Astrocyte (in vitro differentiated cells and primary cell): ENCODE results near the gene IFT43. TPM values are rescaled to one million over a fixed set of nuclear protein-coding genes. Genes with fewer than 3 reads are reported as not detected.

Source experiments
- DNase-seq: peaks from one replicate; pipeline ENCODE4 v3.0.0-alpha.2; 2010; ENCODE audit warnings: low read depth
- FAIRE-seq: peaks from 2 replicates; lab custom pipeline; 2011; peaks lifted over from hg19 to GRCh38; lab: Jason Lieb, UNC
- H2AFZ ChIP-seq: 2 replicates; pipeline ENCODE4 v1.6.0; 2012; ENCODE audit warnings: low read depth, low read length, inconsistent platforms
- H3K27ac ChIP-seq: 2 replicates; pipeline ENCODE4 v1.5.1; 2011; ENCODE audit warnings: low read depth, low read length, inconsistent platforms
- H3K27me3 ChIP-seq: 2 replicates; pipeline ENCODE4 v1.6.0; 2011; ENCODE audit warnings: low read length, inconsistent platforms; ENCODE audit not compliant: insufficient read depth
- H3K36me3 ChIP-seq: 2 replicates; pipeline ENCODE4 v1.5.1; 2011; ENCODE audit warnings: low read length, inconsistent platforms; ENCODE audit not compliant: insufficient read depth
- H3K4me1 ChIP-seq: 2 replicates; pipeline ENCODE4 v1.5.1; 2011; ENCODE audit warnings: low read length, inconsistent platforms; ENCODE audit not compliant: insufficient read depth
- H3K4me2 ChIP-seq: 2 replicates; pipeline ENCODE4 v1.6.0; 2012; ENCODE audit warnings: low read length, inconsistent platforms
- H3K4me3 ChIP-seq: 2 replicates; pipeline ENCODE4 v1.5.1; 2011; ENCODE audit warnings: low read depth, mild to moderate bottlenecking, low read length, inconsistent platforms; ENCODE audit not compliant: insufficient read depth
- H3K79me2 ChIP-seq: 2 replicates; pipeline ENCODE4 v1.6.0; 2012; ENCODE audit warnings: mild to moderate bottlenecking, low read length, inconsistent platforms; ENCODE audit not compliant: insufficient read depth
- H3K9ac ChIP-seq: 2 replicates; pipeline ENCODE4 v1.6.0; 2012; ENCODE audit warnings: mild to moderate bottlenecking, low read length, inconsistent platforms
- H3K9me3 ChIP-seq: 2 replicates; pipeline ENCODE4 v1.5.1; 2012; ENCODE audit warnings: low read depth, mild to moderate bottlenecking, low read length, inconsistent platforms; ENCODE audit not compliant: insufficient read depth
- H4K20me1 ChIP-seq: 2 replicates; pipeline ENCODE4 v1.6.0; 2012; ENCODE audit warnings: low read length, inconsistent platforms; ENCODE audit not compliant: insufficient read depth
- H3K27ac Mint-ChIP-seq: one replicate; pipeline ENCODE4 v1.8.0; 2021; ENCODE audit warnings: mild to moderate bottlenecking, mixed read lengths; ENCODE audit not compliant: unreplicated experiment
- H3K27me3 Mint-ChIP-seq: one replicate; pipeline ENCODE4 v1.8.0; 2021; ENCODE audit warnings: low read depth, mixed read lengths; ENCODE audit not compliant: unreplicated experiment
- H3K36me3 Mint-ChIP-seq: one replicate; pipeline ENCODE4 v1.8.0; 2021; ENCODE audit warnings: low read depth, mixed read lengths; ENCODE audit not compliant: unreplicated experiment
- H3K4me1 Mint-ChIP-seq: one replicate; pipeline ENCODE4 v1.8.0; 2021; ENCODE audit warnings: low read depth, mixed read lengths; ENCODE audit not compliant: unreplicated experiment
- H3K4me3 Mint-ChIP-seq: one replicate; pipeline ENCODE4 v1.8.0; 2021; ENCODE audit warnings: mild to moderate bottlenecking, moderate library complexity, mixed read lengths; ENCODE audit not compliant: unreplicated experiment
- H3K9me3 Mint-ChIP-seq: one replicate; pipeline ENCODE4 v1.8.0; 2021; ENCODE audit warnings: mild to moderate bottlenecking, mixed read lengths; ENCODE audit not compliant: unreplicated experiment
- EZH2 ChIP-seq: IDR thresholded peaks from 2 replicates; pipeline ENCODE4 v1.6.1; 2012; ENCODE audit warnings: mild to moderate bottlenecking, low read length, inconsistent platforms; ENCODE audit not compliant: insufficient read depth
- total RNA-seq: library from RNA; stranded (reverse); gene quantifications from 2 replicates; pipeline ENCODE4 v1.2.1, GENCODE V29; 2021
- TF ChIP-seq, protein P1 (sequence below): IDR thresholded peaks from 2 replicates; pipeline ENCODE4 v1.5.1; 2011; ENCODE audit warnings: low read depth, mild to moderate bottlenecking, inconsistent platforms, low read length, moderate library complexity; ENCODE audit not compliant: insufficient read depth

IFT43 gene
- total RNA-seq, 1 donor from 2014 or later, result 29.4 TPM

GRCh38 chr14:75959031-75959430 is 26.5 kb upstream of the IFT43 start:
- Histone ChIP-seq H3K9ac (no peak overlapping the region), H2AFZ (no peak overlapping the region), H3K79me2 (no peaks in the 10 kb centered on the region), H4K20me1 (no peaks in the 10 kb centered on the region), H3K27ac (no peak overlapping the region), H3K4me3 (no peak overlapping the region), H3K9me3 (no peaks in the 10 kb centered on the region), H3K4me2 (no peak overlapping the region), H3K4me1 (no peaks in the 10 kb centered on the region), H3K27me3 (no peaks in the 10 kb centered on the region), H3K36me3 (peaks cover 3% of the 10 kb centered on the region)
- Mint-ChIP-seq H3K36me3 (peaks cover 34% of the 10 kb centered on the region), H3K4me1 (no peaks in the 10 kb centered on the region), H3K9me3 (no peaks in the 10 kb centered on the region), H3K27ac (no peak overlapping the region), H3K27me3 (no peaks in the 10 kb centered on the region), H3K4me3 (no peak overlapping the region)
- FAIRE-seq, result no peak
- no peak for DNase-seq
- TF ChIP-seq EZH2, result no peak

DNA sequence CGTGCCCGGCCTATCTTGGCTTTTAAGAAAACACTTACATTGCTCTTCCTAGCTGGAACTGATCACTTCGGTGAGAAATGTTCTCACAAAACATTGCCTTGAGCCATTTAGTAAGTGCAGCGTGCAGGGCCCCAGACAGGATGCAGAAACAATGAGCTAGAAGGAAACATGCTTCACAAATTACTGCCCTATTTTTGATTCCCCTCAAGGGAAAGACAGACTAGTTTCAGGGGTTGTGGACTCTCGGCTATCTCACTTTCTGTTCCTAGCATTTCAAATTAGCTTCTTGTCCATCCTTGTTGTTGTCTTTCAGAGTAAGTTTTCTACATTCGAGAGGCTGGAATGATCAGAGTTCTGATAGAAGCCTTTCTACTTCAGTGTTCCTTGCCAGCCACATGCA is 25.3 kb upstream of the IFT43 start:
- H2AFZ ChIP-seq, result no peak overlapping the region
- H3K9me3 Mint-ChIP-seq, result no peaks in the 10 kb centered on the region
- H3K36me3 Mint-ChIP-seq, result peaks cover 37% of the 10 kb centered on the region
- no peaks in the 10 kb centered on the region for H3K79me2 ChIP-seq
- no peaks in the 10 kb centered on the region for H3K9me3 ChIP-seq
- H3K27ac Mint-ChIP-seq, result no peak overlapping the region
- H3K9ac ChIP-seq, result no peak overlapping the region
- H4K20me1 ChIP-seq, result no peaks in the 10 kb centered on the region
- FAIRE-seq (no peak), DNase-seq (no peak)
- no peak overlapping the region for H3K4me3 ChIP-seq
- no peaks in the 10 kb centered on the region for H3K4me1 Mint-ChIP-seq
- H3K4me1 ChIP-seq, result no peaks in the 10 kb centered on the region
- peaks cover 3% of the 10 kb centered on the region for H3K36me3 ChIP-seq
- H3K4me2 ChIP-seq, result no peak overlapping the region
- TF ChIP-seq, protein P1, sequence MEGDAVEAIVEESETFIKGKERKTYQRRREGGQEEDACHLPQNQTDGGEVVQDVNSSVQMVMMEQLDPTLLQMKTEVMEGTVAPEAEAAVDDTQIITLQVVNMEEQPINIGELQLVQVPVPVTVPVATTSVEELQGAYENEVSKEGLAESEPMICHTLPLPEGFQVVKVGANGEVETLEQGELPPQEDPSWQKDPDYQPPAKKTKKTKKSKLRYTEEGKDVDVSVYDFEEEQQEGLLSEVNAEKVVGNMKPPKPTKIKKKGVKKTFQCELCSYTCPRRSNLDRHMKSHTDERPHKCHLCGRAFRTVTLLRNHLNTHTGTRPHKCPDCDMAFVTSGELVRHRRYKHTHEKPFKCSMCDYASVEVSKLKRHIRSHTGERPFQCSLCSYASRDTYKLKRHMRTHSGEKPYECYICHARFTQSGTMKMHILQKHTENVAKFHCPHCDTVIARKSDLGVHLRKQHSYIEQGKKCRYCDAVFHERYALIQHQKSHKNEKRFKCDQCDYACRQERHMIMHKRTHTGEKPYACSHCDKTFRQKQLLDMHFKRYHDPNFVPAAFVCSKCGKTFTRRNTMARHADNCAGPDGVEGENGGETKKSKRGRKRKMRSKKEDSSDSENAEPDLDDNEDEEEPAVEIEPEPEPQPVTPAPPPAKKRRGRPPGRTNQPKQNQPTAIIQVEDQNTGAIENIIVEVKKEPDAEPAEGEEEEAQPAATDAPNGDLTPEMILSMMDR, result no peak
- no peak for TF ChIP-seq EZH2
- no peaks in the 10 kb centered on the region for H3K27me3 Mint-ChIP-seq
- no peak overlapping the region for H3K4me3 Mint-ChIP-seq
- no peaks in the 10 kb centered on the region for H3K27me3 ChIP-seq
- no peak overlapping the region for H3K27ac ChIP-seq

GRCh38 chr14:75961662-75962061 is 23.9 kb upstream of the IFT43 start:
- H3K36me3 Mint-ChIP-seq, result peaks cover 45% of the 10 kb centered on the region
- Histone ChIP-seq H2AFZ (no peak overlapping the region), H3K4me1 (no peaks in the 10 kb centered on the region), H3K9me3 (no peaks in the 10 kb centered on the region), H3K36me3 (peaks cover 3% of the 10 kb centered on the region), H3K79me2 (no peaks in the 10 kb centered on the region), H3K27me3 (no peaks in the 10 kb centered on the region), H3K27ac (no peak overlapping the region), H3K4me3 (no peak overlapping the region), H3K9ac (no peak overlapping the region), H3K4me2 (no peak overlapping the region), H4K20me1 (no peaks in the 10 kb centered on the region)
- no peak overlapping the region for H3K4me3 Mint-ChIP-seq
- no peaks in the 10 kb centered on the region for H3K9me3 Mint-ChIP-seq
- TF ChIP-seq, protein P1, result no peak
- TF ChIP-seq EZH2, result no peak
- DNase-seq, result no peak
- no peak overlapping the region for H3K27ac Mint-ChIP-seq
- no peak for FAIRE-seq
- no peaks in the 10 kb centered on the region for H3K27me3 Mint-ChIP-seq
- no peaks in the 10 kb centered on the region for H3K4me1 Mint-ChIP-seq
